SIG-M5 treated with dmso at 0.1 percent for 504 hours (cell line): ENCODE results near the gene NIPAL4.
"Not testable (repeated sequence)": the region's sequence is repeated elsewhere in the genome, so short reads cannot be mapped to it uniquely, and the experiment has no call there.

Experiments
- DNase-seq: peaks from one replicate; lab custom pipeline; 2025; ENCODE audit not compliant: unreplicated experiment; lab: John Stamatoyannopoulos, UW

Gene NIPAL4

DNA sequence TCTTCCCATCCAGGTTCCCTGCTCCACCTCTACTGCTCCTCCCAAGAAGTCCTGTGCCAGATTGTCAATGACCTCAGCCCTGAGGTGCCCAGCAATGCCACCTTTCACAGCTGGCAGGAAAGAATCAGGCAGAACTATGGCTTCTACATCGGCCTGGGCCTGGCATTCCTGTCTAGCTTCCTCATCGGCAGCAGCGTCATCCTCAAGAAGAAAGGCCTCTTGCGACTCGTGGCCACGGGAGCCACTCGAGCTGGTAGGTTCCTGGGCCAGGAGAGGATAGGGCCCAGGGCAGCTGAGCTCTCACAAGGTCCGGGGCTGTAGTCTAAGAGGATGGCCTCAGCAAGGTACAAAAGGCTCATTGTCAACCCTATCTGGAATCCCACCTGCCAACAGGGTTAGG, 3.1 kb downstream of the NIPAL4 start:
- DNase-seq: no peak

DNA sequence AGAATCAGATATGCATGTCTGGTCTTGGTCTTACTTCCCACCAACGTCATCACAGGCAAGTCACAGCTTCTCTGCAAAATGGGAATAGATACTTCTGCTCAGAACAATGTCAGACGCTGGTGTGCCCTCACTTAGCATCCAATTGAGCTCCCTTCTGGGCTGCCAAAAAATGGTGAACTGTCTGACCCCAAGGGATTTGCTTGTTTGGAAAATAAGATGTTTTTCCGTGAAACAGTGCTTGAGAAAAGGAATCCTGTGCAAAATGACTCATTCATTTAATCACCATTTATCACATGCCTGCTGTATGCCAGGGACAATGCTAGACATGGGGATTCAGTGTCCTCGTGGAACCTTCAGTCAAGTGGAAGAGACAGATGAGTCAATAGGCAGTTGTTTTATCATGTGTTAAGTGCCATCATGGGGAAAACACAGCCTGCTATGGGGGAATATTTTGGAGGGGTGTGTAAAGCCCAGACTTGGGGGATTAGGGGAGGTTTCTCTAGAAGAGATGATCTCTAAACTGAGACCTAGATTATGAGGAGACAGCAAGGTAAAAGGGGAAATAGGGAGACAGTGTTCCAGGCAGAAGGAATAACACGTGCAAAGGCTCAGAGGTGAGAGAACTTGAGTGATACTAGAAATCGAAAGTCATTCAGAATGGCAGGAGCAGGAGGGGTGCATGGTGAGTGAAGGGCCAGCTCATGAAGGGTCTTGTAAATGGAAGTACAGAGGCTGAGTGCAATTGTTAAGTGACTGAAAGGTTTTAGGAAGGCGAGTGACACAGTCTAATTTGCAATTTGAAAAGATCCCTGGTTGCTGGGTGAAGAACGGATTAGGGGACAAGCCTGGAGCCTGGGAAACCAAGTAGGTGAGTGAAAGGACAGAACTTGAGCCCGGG, 3.9 kb downstream of the NIPAL4 start:
- DNase-seq: no peak

DNA sequence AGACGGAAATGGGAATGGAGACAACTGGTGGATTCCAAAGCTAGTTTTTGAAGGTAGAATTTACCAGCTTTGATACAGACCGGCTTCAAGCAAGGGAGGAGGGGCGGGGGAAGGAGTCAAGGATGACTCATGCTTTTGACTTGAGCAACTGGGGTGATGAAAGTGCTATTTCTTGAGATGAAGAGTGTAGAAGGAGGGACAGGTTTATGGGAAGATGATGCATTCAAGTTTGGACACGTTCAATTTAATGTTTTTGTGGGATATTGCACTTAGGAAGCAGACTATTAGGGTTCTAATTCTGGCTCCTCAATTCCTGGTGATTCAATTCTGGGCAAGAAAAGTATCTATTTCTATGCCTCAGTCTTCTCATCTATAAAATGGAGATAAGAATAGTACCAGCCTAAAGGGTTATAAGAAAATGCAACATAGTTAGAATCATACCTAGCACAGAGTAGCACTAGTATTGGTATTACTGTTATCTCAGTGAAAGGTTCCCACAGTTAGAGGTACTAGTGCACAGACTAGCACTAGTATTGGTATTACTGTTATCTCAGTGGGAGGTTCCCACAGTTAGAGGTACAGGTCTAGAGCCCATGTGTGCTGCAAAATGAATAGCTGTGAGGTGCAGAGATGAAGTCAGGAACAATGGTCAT, 4.6 kb downstream of the NIPAL4 start:
- peak; percentile 91 for DNase-seq

GRCh38 chr5:157468293-157468965, 8.4 kb downstream of the NIPAL4 start:
- no peak for DNase-seq

DNA sequence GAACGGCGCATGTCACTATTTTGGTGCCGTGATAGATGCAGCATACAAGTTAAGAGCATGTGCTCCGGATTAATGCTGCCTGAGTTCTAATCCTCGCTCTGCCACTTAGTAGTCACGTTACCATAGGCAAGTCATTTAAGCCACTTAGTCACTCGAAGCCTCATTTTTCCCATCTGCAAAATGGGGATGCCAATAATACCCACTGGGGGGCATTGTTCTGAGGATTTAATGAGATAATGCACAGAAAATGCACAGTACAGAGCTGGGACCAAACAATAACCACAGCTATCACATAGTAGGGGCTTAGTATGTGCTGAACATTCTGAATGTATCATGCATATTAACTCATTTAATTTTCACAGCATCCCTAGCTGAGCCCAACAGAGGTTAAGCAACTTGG, 9.1 kb downstream of the NIPAL4 start:
- DNase-seq: no peak

GRCh38 chr5:157469687-157470086, 9.7 kb downstream of the NIPAL4 start:
- DNase-seq: no peak

- DNase-seq: no peak
Observed at GRCh38 chr5:157470631-157471030, 10.6 kb downstream of the NIPAL4 start.

DNA sequence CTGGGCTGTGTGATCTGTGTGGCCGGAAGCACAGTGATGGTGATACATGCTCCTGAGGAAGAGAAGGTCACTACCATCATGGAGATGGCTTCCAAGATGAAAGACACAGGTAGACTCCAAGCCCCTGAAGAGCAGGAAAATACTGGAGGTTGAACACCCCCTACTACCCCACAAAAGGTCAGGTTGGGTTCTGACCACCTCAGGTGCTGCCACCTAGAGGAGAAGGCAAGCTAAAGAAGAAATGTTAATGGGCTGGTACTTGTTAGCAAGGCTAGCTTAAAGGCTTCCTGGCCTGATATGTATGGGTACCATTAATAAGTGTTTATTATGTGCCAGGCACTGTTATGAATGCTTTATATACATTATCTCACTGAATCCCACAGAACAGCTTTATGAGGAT, 11.7 kb downstream of the NIPAL4 start:
- DNase-seq: peak; percentile 16

GRCh38 chr5:157473383-157474320, 13.6 kb downstream of the NIPAL4 start:
- DNase-seq: peak; percentile 24

GRCh38 chr5:157475432-157475831, 15.4 kb downstream of the NIPAL4 start:
- DNase-seq: no peak

DNA sequence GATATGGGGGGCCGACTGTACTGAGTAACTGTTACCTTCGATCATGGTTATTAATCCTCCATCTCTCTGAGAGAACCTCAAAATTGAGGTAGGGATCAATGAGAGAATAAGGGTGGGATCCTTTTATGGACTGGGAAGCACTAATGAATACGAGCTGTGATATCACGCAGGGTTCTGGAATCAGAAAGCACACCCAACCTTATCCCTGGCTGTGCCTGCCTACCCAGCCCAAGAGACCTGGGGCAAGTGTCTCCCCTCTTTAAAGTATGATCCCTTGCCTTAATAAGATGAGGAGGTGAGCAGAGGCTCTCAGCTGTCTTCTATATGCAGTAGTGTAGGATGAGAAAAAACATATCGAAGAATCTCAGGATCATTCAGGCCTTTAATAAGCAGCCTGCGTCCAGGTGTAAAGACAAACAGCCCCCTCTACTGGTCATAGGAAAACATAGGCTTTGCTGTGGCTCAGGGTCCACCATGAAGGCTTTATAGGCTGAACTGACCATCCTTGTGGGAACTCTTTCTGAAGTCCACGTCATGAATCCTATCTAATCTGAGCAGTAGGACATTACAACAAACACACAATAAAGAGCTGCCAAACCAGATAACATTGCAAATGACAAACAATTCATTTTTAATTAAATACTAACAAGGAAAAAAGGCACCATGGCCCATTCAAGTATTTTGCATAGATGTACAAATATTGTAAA, 16.8 kb downstream of the NIPAL4 start:
- DNase-seq: peak; percentile 51

GRCh38 chr5:157477814-157478494, 17.9 kb downstream of the NIPAL4 start:
- no peak for DNase-seq

- no peak for DNase-seq
Observed at GRCh38 chr5:157478726-157479125, 18.7 kb downstream of the NIPAL4 start.

- no peak for DNase-seq
Observed at GRCh38 chr5:157479166-157479565, 19.2 kb downstream of the NIPAL4 start.

GRCh38 chr5:157479612-157480510, 19.8 kb downstream of the NIPAL4 start:
- no peak for DNase-seq

GRCh38 chr5:157481265-157481664, 21.3 kb downstream of the NIPAL4 start:
- no peak for DNase-seq

DNA sequence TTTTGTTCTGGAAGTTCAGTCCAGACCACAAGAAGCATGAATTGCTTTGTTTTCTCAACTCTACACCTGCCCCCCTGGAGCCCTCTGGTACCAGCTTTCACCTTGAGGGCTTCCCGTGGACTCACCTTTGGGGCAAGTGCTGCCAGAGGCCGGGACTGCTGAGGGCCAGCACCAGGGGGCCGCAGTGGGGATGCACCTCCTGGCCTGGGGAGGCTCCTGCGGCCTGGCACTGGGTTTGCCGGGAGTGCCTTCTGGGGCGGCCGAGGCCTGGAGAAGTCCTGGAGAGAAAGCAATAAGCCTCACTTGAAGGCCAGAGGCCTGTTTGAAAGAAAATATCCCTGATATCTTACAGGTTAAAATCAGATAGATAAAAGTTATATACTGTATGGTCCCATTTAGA, 21.7 kb downstream of the NIPAL4 start:
- DNase-seq: no peak

DNA sequence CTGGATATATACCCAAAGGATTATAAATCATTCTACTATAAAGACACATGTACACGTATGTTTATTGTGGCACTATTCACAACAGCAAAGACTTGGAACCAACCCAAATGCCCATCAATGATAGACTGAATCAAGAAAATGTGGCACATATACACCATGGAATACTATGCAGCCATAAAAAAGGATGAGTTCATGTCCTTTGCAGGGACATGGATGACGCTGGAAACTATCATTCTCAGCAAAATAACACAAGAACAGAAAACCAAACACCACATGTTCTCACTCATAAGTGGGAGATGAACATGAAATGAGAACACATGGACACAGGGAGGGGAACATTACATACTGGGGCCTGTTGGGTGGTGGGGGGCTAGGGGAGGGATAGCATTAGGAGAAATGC, 22.7 kb downstream of the NIPAL4 start:
- DNase-seq: not testable (repeated sequence)

GRCh38 chr5:157484768-157485167, 24.8 kb downstream of the NIPAL4 start:
- peak; percentile 72 for DNase-seq
